ENCODE measurements around the gene RIMBP2.

Gene RIMBP2

GRCh38 chr12:130526813-130527212, 189.3 kb downstream of the RIMBP2 start:
- DNase-seq, result peak; percentile 50

GRCh38 chr12:130525384-130526172, 190.5 kb downstream of the RIMBP2 start:
- no peak for DNase-seq

GRCh38 chr12:130524759-130525158, 191.3 kb downstream of the RIMBP2 start:
- DNase-seq, result no peak

GRCh38 chr12:130523863-130524614, 192.1 kb downstream of the RIMBP2 start:
- DNase-seq, result no peak

- DNase-seq, result no peak
These were observed 192.9 kb downstream of the RIMBP2 start for GRCh38 chr12:130523208-130523607.

GRCh38 chr12:130522244-130522834, 193.8 kb downstream of the RIMBP2 start:
- DNase-seq, result no peak

- no peak for DNase-seq
These were observed 194.5 kb downstream of the RIMBP2 start for GRCh38 chr12:130521375-130522124.

- DNase-seq, result no peak
These were observed 195.3 kb downstream of the RIMBP2 start for GRCh38 chr12:130520784-130521183.

GRCh38 chr12:130517588-130517987, 198.5 kb downstream of the RIMBP2 start:
- DNase-seq, result no peak

- DNase-seq, result peak; percentile 40
These were observed 201.9 kb downstream of the RIMBP2 start for GRCh38 chr12:130514149-130514551.

- no peak for DNase-seq
These were observed 202.5 kb downstream of the RIMBP2 start for GRCh38 chr12:130513556-130513955.

GRCh38 chr12:130511285-130511684, 204.8 kb downstream of the RIMBP2 start:
- no peak for DNase-seq

GRCh38 chr12:130509454-130509853, 206.6 kb downstream of the RIMBP2 start:
- no peak for DNase-seq

- DNase-seq, result no peak
These were observed 207.3 kb downstream of the RIMBP2 start for GRCh38 chr12:130508847-130509246.

GRCh38 chr12:130508318-130508717, 207.8 kb downstream of the RIMBP2 start:
- DNase-seq, result no peak

GRCh38 chr12:130506844-130507243, 209.3 kb downstream of the RIMBP2 start:
- DNase-seq, result no peak

GRCh38 chr12:130504840-130505175, 211.3 kb downstream of the RIMBP2 start:
- no peak for DNase-seq

- peak; percentile 61 for DNase-seq
These were observed 211.8 kb downstream of the RIMBP2 start for GRCh38 chr12:130504110-130504839.

- DNase-seq, result no peak
These were observed 214.3 kb downstream of the RIMBP2 start for GRCh38 chr12:130501821-130502220.

- no peak for DNase-seq
These were observed 215.2 kb downstream of the RIMBP2 start for GRCh38 chr12:130500835-130501330.

- no peak for DNase-seq
These were observed 216.6 kb downstream of the RIMBP2 start for GRCh38 chr12:130499474-130499873.

Data from retina (tissue), 1 donor.